Activated CD4-positive, alpha-beta T cell treated with anti-CD3 and anti-CD28 coated beads for 1 hour (primary cell): ENCODE measurements around the gene NEB.

Experiments used
- DNase-seq: peaks from one replicate; pipeline ENCODE4 v3.0.0-alpha.2; 2020

Gene NEB

GRCh38 chr2:151733771-151734672 is at the start of gene NEB:
Gene NEB (minus strand): TSS chr2:151734476. CDS start chr2:151733156, 1,320 bp downstream.
- no peak for DNase-seq

GRCh38 chr2:151783133-151783520 is 48.9 kb upstream of the NEB start:
- no peak for DNase-seq

GRCh38 chr2:151782378-151783132 is 48.3 kb upstream of the NEB start:
- DNase-seq: no peak

GRCh38 chr2:151781642-151782041 is 47.4 kb upstream of the NEB start:
- no peak for DNase-seq

GRCh38 chr2:151780938-151781337 is 46.7 kb upstream of the NEB start:
- DNase-seq: no peak

- DNase-seq: no peak
Observed at GRCh38 chr2:151777935-151778334, 43.7 kb upstream of the NEB start.

- no peak for DNase-seq
Observed at GRCh38 chr2:151777487-151777886, 43.2 kb upstream of the NEB start.

- no peak for DNase-seq
Observed at GRCh38 chr2:151776367-151776766, 42.1 kb upstream of the NEB start.

GRCh38 chr2:151775057-151775740 is 40.9 kb upstream of the NEB start:
- DNase-seq: no peak

GRCh38 chr2:151774506-151774905 is 40.2 kb upstream of the NEB start:
- no peak for DNase-seq

- DNase-seq: no peak
Observed at GRCh38 chr2:151771599-151772358, 37.5 kb upstream of the NEB start.

GRCh38 chr2:151770995-151771394 is 36.7 kb upstream of the NEB start:
- DNase-seq: no peak

GRCh38 chr2:151769606-151770005 is 35.3 kb upstream of the NEB start:
- no peak for DNase-seq

- no peak for DNase-seq
Observed at GRCh38 chr2:151767536-151767935, 33.3 kb upstream of the NEB start.

- no peak for DNase-seq
Observed at GRCh38 chr2:151766437-151767153, 32.3 kb upstream of the NEB start.

- DNase-seq: no peak
Observed at GRCh38 chr2:151765760-151766410, 31.6 kb upstream of the NEB start.

GRCh38 chr2:151762694-151763093 is 28.4 kb upstream of the NEB start:
- DNase-seq: no peak

GRCh38 chr2:151761687-151762086 is 27.4 kb upstream of the NEB start:
- DNase-seq: no peak

GRCh38 chr2:151761193-151761592 is 26.9 kb upstream of the NEB start:
- no peak for DNase-seq

- DNase-seq: no peak
Observed at GRCh38 chr2:151760139-151760650, 25.9 kb upstream of the NEB start.

GRCh38 chr2:151758744-151759143 is 24.5 kb upstream of the NEB start:
- no peak for DNase-seq
